ENCODE data around the gene DAPK1. TPM values are rescaled to one million over a fixed set of nuclear protein-coding genes. Genes with fewer than 3 reads are reported as not detected.

The DAPK1 gene
- total RNA-seq, 1 donor from 2014 or later: 196 TPM

- H3K27me3 ChIP-seq (ENCODE audit: low read depth): no peaks in the 10 kb centered on the region
- no peak overlapping the region for H3K4me3 ChIP-seq
- intact Hi-C loops (cut with DNase I): no loop called here
- ATAC-seq: no peak
- H3K36me3 ChIP-seq: peaks cover 5% of the 10 kb centered on the region
- TF ChIP-seq CTCF (IDR thresholded peaks at IDR 0.05): no peak
- H3K27ac ChIP-seq: peak overlapping the region; percentile 48
- peaks cover 56% of the 10 kb centered on the region for H3K4me1 ChIP-seq
- H3K9me3 ChIP-seq: no peaks in the 10 kb centered on the region
- no peak for DNase-seq
Measured at GRCh38 chr9:87556039-87556438, 58.4 kb downstream of the DAPK1 start.

- peaks cover 5% of the 10 kb centered on the region for H3K36me3 ChIP-seq
- no peak overlapping the region for H3K4me3 ChIP-seq
- no peaks in the 10 kb centered on the region for H3K27me3 ChIP-seq (ENCODE audit: low read depth)
- peak overlapping the region; percentile 48 for H3K27ac ChIP-seq
- no peak for TF ChIP-seq CTCF (IDR thresholded peaks at IDR 0.05)
- peak; percentile 62 for DNase-seq
- H3K9me3 ChIP-seq: no peaks in the 10 kb centered on the region
- peak; percentile 11 to 42 for ATAC-seq
- H3K4me1 ChIP-seq: peaks cover 56% of the 10 kb centered on the region
- intact Hi-C loops (cut with DNase I): no loop called here
Measured at GRCh38 chr9:87556821-87557220, 59.2 kb downstream of the DAPK1 start.

GRCh38 chr9:87557996-87558395 is 60.3 kb downstream of the DAPK1 start:
- Histone ChIP-seq H3K27me3 (ENCODE audit: low read depth) (no peaks in the 10 kb centered on the region), H3K36me3 (no peaks in the 10 kb centered on the region), H3K27ac (no peak overlapping the region), H3K4me1 (peaks cover 56% of the 10 kb centered on the region), H3K4me3 (no peak overlapping the region), H3K9me3 (no peaks in the 10 kb centered on the region)
- ATAC-seq (no peak), DNase-seq (no peak)
- no peak for TF ChIP-seq CTCF (IDR thresholded peaks at IDR 0.05)
- intact Hi-C loops (cut with DNase I): no loop called here

GRCh38 chr9:87558606-87559190 is 61.0 kb downstream of the DAPK1 start:
- ATAC-seq (no peak), DNase-seq (no peak)
- Histone ChIP-seq H3K4me3 (no peak overlapping the region), H3K4me1 (peaks cover 50% of the 10 kb centered on the region), H3K9me3 (no peaks in the 10 kb centered on the region), H3K27ac (no peak overlapping the region), H3K36me3 (no peaks in the 10 kb centered on the region), H3K27me3 (ENCODE audit: low read depth) (no peaks in the 10 kb centered on the region)
- intact Hi-C loops (cut with DNase I): no loop called here
- no peak for TF ChIP-seq CTCF (IDR thresholded peaks at IDR 0.05)

- no peak overlapping the region for H3K4me3 ChIP-seq
- no peaks in the 10 kb centered on the region for H3K27me3 ChIP-seq (ENCODE audit: low read depth)
- no peak for DNase-seq
- no peaks in the 10 kb centered on the region for H3K9me3 ChIP-seq
- H3K27ac ChIP-seq: no peak overlapping the region
- no peaks in the 10 kb centered on the region for H3K36me3 ChIP-seq
- intact Hi-C loops (cut with DNase I): no loop called here
- H3K4me1 ChIP-seq: peaks cover 40% of the 10 kb centered on the region
- ATAC-seq: no peak
- TF ChIP-seq CTCF (IDR thresholded peaks at IDR 0.05): no peak
Measured at GRCh38 chr9:87562062-87562461, 64.4 kb downstream of the DAPK1 start.
